GM19193 (cell line): ENCODE results near the gene CALN1.
"Not testable (repeated sequence)": the region's sequence is repeated elsewhere in the genome, so short reads cannot be mapped to it uniquely, and the experiment has no call there.

Source experiments
- POLR2A ChIP-seq: IDR thresholded peaks from 4 replicates; pipeline ENCODE4 v1.6.1; 2011; ENCODE audit not compliant: insufficient read depth, insufficient read length; ENCODE audit errors: extremely low read depth

Gene CALN1

GRCh38 chr7:72412121-72412618 lies at the start of gene CALN1:
CALN1 (minus strand) TSS chr7:72412338.
- TF ChIP-seq POLR2A = not testable (repeated sequence)

DNA sequence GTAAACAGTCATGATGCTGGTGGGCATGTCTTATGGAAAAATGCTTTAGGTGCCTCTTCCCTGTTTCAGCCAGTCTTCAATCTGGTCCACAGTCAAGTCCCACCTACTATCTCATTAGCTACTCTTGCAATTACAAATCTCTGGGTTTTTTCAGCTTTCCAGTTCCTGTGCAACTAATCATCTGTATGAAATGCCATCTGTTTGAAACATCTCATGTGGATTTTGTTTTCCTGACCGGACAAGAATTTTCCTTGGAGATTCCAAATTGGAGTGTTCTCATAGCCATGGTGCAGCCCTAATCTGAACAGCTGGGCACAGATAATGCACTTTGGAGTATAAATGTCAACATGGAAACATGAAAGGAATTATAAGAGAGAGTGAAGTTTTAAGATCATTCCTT lies 41.3 kb upstream of the CALN1 start:
- TF ChIP-seq POLR2A = no peak

DNA sequence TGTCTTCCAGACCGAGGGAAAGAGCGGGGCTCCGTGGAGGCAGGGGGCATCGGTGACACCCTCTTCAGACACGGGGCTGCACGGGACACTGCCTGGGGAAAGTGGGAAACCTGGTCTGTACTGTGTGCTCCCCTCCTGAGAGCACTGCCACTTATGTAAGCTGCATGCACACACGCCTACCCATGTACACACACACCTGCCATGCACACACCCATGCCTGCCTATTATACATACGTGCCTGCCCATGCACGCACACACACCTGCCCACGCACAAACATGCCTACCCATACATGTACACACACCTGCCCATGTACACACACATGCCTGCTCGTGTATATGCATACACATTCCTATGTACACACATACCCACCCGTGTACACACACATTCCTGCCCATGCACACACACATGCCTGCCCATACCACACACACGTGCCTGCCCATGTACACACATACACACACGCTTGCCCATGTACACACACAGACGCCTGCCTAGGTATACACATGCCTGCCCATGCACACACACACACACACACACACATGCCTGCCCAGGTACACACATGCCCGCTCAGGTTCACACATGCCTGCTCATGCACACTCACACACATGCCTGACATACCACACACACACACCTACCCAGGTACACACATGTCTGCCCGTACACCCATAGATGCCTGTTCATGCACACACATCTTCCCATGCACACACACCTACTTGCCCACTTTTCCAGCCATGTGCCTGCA lies 35.5 kb upstream of the CALN1 start:
- TF ChIP-seq POLR2A = no peak

- no peak for TF ChIP-seq POLR2A
Measured at GRCh38 chr7:72446591-72447462, 34.7 kb upstream of the CALN1 start.

DNA sequence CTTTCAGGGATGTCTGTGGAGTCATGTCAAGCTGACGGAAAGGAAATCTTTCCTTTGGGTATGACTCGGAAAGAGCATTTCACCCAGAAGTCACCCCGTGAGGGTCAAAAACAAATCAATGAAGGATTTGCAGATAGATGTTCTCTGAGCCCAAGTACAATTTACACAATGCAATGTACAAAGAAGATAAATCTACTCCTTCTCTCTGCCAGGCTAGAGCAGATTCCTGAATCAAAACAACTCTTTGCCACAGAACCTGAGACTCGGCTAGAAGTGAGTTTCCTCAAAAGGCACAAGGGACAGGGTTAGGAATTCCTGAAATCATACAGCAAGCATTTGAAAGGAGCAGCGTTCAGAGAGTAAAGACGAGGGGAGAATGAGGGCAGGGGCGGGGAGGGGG lies 34.0 kb upstream of the CALN1 start:
- TF ChIP-seq POLR2A = no peak

GRCh38 chr7:72445580-72445979 lies 33.4 kb upstream of the CALN1 start:
- TF ChIP-seq POLR2A = no peak

DNA sequence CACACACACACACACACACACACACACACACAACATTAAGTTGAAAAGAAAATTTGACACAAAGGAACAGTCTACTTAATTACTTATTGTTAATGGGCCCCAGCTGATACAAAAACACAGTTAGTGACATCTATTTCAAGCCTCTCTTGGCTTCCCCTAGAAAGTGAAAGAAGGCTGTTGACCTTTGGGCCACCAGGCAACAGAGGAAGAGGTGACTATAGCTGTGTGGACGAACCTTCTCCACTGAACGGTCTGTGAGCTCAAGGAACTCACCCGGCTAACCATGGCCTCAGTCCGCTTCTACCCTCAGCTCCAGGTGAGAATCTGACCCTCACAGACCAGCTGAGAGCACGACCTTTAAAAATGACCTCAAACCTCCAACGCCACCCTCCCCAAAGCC lies 32.9 kb upstream of the CALN1 start:
- no peak for TF ChIP-seq POLR2A

- no peak for TF ChIP-seq POLR2A
Measured at GRCh38 chr7:72444026-72444776, 32.1 kb upstream of the CALN1 start.

DNA sequence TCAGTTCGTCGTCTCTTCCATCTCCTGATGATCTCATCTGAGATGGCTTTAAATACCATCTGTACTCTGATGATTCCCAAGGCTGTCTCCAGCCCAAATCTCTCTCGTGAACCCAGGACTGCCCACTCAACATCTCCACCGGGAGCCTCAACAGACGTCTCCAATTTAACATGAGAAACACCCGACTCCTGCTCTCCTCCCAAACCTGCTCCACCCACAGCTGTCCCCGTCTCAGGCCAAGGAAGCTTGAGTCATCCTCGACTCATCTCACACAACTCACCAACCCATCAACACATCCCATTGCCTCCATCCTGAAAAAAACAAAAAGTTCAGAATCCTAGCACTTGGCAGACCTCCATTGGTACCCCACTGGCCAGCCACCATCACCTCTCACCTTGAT lies 29.7 kb upstream of the CALN1 start:
- TF ChIP-seq POLR2A = no peak

DNA sequence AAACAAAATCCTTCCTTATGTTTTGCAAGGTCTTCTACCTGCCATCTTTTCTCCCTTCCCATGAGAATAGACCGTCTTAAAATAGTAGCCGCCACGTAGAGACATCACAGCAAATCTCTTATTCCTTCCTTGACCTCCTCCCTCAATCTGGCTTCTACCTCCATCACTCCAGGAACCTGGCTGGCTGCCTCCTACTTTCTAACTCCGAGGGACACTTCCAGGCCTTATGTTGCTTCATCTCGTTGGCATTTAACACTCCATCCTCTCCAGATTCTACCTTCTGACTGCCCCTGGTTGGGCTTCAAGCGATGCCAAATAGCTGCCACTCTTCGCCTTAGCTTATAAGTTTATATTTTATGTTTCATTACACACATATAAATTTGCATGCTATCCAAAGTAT lies 26.4 kb upstream of the CALN1 start:
- TF ChIP-seq POLR2A = no peak

- no peak for TF ChIP-seq POLR2A
Measured at GRCh38 chr7:72437610-72438009, 25.5 kb upstream of the CALN1 start.

- no peak for TF ChIP-seq POLR2A
Measured at GRCh38 chr7:72437061-72437585, 25.0 kb upstream of the CALN1 start.

GRCh38 chr7:72435925-72436480 lies 23.9 kb upstream of the CALN1 start:
- no peak for TF ChIP-seq POLR2A

DNA sequence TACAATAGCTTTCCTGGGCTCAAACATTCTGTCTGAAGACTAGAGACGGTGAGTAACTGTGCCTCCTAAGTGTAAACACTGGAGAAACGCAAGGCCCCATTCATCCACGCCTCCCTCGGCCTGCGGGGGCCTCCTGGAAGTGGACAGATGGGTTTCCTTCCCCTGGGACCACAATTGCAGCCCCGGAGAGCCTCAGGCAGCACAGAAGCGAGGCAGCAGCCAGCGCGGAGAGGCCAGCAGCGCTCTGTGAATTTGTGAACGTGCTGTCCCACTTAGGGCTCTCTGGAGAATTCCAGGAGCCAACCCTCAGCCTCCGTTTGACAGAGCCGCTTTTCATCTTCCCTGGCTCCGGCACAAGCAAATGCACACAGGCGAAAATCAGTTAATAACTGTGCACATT lies 23.2 kb upstream of the CALN1 start:
- no peak for TF ChIP-seq POLR2A

DNA sequence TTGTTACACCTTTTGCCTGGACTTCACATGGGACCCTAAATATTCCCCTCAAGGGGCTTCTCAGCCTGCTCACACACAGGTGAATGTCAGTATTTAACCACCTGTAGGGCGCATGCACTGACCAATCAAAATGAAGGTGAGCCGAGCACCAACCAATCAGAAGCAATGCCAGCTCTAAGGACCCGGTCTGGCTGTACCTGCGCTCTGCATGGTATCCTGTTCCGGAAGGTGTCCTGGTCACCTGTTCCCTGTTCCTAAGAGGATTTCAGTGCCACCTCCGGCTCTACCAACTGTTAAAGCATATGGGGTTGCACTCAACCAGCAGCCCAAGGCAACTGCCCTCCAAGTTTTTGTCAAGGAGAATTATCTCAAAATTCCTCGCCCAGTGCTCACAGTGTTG lies 18.4 kb upstream of the CALN1 start:
- TF ChIP-seq POLR2A = no peak

GRCh38 chr7:72429316-72429715 lies 17.2 kb upstream of the CALN1 start:
- TF ChIP-seq POLR2A = no peak

GRCh38 chr7:72416846-72417245 lies 4.7 kb upstream of the CALN1 start:
- TF ChIP-seq POLR2A = no peak
